DND-41 (cell line): ENCODE data around the gene SIX3.

Experiments
- EZH2 ChIP-seq: IDR thresholded peaks from 3 replicates; pipeline ENCODE4 v1.6.1; 2012; ENCODE audit warnings: borderline replicate concordance, low read depth, mild to moderate bottlenecking, moderate library complexity, low read length, inconsistent platforms; ENCODE audit not compliant: severe bottlenecking
- TF ChIP-seq, protein P1 (sequence below): IDR thresholded peaks from 2 replicates; pipeline ENCODE4 v1.5.1; 2012; ENCODE audit warnings: borderline replicate concordance, low read length, moderate library complexity, mild to moderate bottlenecking; ENCODE audit not compliant: poor library complexity, severe bottlenecking; ENCODE audit errors: extremely low read depth

DNA sequence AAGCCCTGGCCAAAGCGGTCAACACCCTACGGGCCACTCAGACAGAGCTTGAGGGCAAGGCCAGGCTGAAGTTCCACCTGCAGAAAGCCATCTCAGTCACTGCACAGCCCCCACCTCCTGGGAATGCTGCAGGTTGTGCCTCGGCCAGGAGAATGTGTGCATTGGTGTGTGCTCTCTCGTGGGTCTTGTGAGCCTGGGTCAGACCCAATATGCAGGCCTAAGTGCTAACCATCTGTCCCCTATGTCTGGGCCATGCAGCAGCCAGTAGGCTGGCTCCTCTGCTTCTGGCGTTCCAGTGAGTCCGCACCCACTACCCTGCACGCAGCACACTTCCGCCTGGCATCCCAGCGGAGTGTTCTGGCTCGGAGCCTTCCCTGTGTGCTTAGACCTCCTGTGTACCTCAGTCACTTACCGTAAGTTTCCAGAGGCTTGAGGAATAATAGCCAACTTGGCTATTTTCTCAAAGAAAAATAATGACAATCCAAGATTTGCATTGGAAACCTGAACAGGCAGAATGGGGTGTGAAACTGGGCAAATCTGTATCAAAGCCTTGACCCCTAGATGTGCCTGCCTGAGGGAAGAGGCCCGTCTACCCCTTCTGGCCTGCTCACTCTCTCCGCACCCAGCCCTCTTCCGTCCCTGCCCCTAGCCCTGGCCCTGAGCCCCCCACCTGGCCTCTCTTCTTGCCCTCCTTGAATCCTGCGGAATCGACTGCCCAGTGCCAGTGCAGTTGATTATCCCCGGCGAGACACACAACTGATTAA is 7.2 kb downstream of the SIX3 start:
- TF ChIP-seq, protein P1, sequence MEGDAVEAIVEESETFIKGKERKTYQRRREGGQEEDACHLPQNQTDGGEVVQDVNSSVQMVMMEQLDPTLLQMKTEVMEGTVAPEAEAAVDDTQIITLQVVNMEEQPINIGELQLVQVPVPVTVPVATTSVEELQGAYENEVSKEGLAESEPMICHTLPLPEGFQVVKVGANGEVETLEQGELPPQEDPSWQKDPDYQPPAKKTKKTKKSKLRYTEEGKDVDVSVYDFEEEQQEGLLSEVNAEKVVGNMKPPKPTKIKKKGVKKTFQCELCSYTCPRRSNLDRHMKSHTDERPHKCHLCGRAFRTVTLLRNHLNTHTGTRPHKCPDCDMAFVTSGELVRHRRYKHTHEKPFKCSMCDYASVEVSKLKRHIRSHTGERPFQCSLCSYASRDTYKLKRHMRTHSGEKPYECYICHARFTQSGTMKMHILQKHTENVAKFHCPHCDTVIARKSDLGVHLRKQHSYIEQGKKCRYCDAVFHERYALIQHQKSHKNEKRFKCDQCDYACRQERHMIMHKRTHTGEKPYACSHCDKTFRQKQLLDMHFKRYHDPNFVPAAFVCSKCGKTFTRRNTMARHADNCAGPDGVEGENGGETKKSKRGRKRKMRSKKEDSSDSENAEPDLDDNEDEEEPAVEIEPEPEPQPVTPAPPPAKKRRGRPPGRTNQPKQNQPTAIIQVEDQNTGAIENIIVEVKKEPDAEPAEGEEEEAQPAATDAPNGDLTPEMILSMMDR: no peak
- TF ChIP-seq EZH2: no peak
